DND-41 (cell line): ENCODE data around the gene MRPS2.

Source experiments
- ATAC-seq: fragments of 200-7000 bp; cut with Tn5 transposase; 3 replicates; pipeline ENCODE4 v1.9.1; 2021; ENCODE audit warnings: low read depth; ENCODE audit not compliant: insufficient read depth
- DNase-seq: peaks from one replicate; pipeline ENCODE4 v3.0.0-alpha.2; 2020
- H2AFZ ChIP-seq: 2 replicates; pipeline ENCODE4 v1.6.0; 2012; ENCODE audit warnings: low read depth, low read length
- H3K27ac ChIP-seq: 2 replicates; pipeline ENCODE4 v1.5.1; 2012; ENCODE audit warnings: low read length, inconsistent platforms
- H3K27me3 ChIP-seq: fragments of 200-600 bp; sonication (generic); 2 replicates; pipeline ENCODE4 v1.6.0; 2012; ENCODE audit warnings: low read length, mild to moderate bottlenecking, inconsistent platforms; ENCODE audit not compliant: insufficient read depth, poor library complexity
- H3K36me3 ChIP-seq: 2 replicates; pipeline ENCODE4 v1.5.1; 2012; ENCODE audit warnings: low read length, inconsistent platforms; ENCODE audit not compliant: insufficient read depth
- H3K4me1 ChIP-seq: 2 replicates; pipeline ENCODE4 v1.5.1; 2012; ENCODE audit warnings: mild to moderate bottlenecking, low read length; ENCODE audit not compliant: insufficient read depth
- H3K4me2 ChIP-seq: 2 replicates; pipeline ENCODE4 v1.6.0; 2012; ENCODE audit warnings: mild to moderate bottlenecking, moderate library complexity, low read length, inconsistent platforms; ENCODE audit not compliant: insufficient read depth
- H3K4me3 ChIP-seq, 2 experiments: fragments of 200-600 bp in 1 of 2; shearing (Covaris generic) in 1 of 2; 2 replicates each; pipeline ENCODE4 v1.5.1; 2012 to 2016; ENCODE audit warnings: inconsistent platforms in 2 of 2, low read length in 2 of 2, mild to moderate bottlenecking in 2 of 2, low read depth in 1 of 2, moderate library complexity in 1 of 2
- H3K79me2 ChIP-seq: 2 replicates; pipeline ENCODE4 v1.6.0; 2012; ENCODE audit warnings: low read length, inconsistent platforms; ENCODE audit not compliant: insufficient read depth
- H3K9ac ChIP-seq: 2 replicates; pipeline ENCODE4 v1.6.0; 2012; ENCODE audit warnings: low read depth, mild to moderate bottlenecking, inconsistent platforms, low read length, moderate library complexity
- H3K9me3 ChIP-seq: 2 replicates; pipeline ENCODE4 v1.5.1; 2012; ENCODE audit warnings: low read length, moderate library complexity, mild to moderate bottlenecking, inconsistent platforms; ENCODE audit not compliant: insufficient read depth, severe bottlenecking
- H4K20me1 ChIP-seq: 2 replicates; pipeline ENCODE4 v1.6.0; 2012; ENCODE audit warnings: low read length; ENCODE audit not compliant: insufficient read depth
- CTCF ChIP-seq: IDR thresholded peaks from 2 replicates; pipeline ENCODE4 v1.5.1; 2012; ENCODE audit warnings: borderline replicate concordance, low read length, moderate library complexity, mild to moderate bottlenecking; ENCODE audit not compliant: poor library complexity, severe bottlenecking; ENCODE audit errors: extremely low read depth
- EZH2 ChIP-seq: IDR thresholded peaks from 3 replicates; pipeline ENCODE4 v1.6.1; 2012; ENCODE audit warnings: borderline replicate concordance, low read depth, mild to moderate bottlenecking, moderate library complexity, low read length, inconsistent platforms; ENCODE audit not compliant: severe bottlenecking

Gene MRPS2

GRCh38 chr9:135485832-135486231 lies 14.7 kb upstream of the MRPS2 start:
- no peak overlapping the region for H2AFZ ChIP-seq
- H3K4me2 ChIP-seq: no peak overlapping the region
- H4K20me1 ChIP-seq: no peaks in the 10 kb centered on the region
- ATAC-seq (no peak), DNase-seq (no peak)
- no peaks in the 10 kb centered on the region for H3K9me3 ChIP-seq
- H3K27me3 ChIP-seq: no peaks in the 10 kb centered on the region
- no peak for TF ChIP-seq CTCF
- no peak overlapping the region for H3K9ac ChIP-seq
- H3K36me3 ChIP-seq: no peaks in the 10 kb centered on the region
- H3K4me1 ChIP-seq: no peaks in the 10 kb centered on the region
- H3K79me2 ChIP-seq: no peaks in the 10 kb centered on the region
- H3K4me3 ChIP-seq: no peak overlapping the region
- H3K27ac ChIP-seq: no peak overlapping the region

GRCh38 chr9:135486267-135487065 lies 14.0 kb upstream of the MRPS2 start:
- no peaks in the 10 kb centered on the region for H3K9me3 ChIP-seq
- no peaks in the 10 kb centered on the region for H3K4me1 ChIP-seq
- no peak overlapping the region for H2AFZ ChIP-seq
- ATAC-seq (no peak), DNase-seq (no peak)
- H3K9ac ChIP-seq: no peak overlapping the region
- H3K36me3 ChIP-seq: no peaks in the 10 kb centered on the region
- H3K27ac ChIP-seq: no peak overlapping the region
- no peaks in the 10 kb centered on the region for H3K27me3 ChIP-seq
- TF ChIP-seq EZH2 (no peak), CTCF (no peak)
- H3K79me2 ChIP-seq: no peaks in the 10 kb centered on the region
- no peak overlapping the region for H3K4me2 ChIP-seq
- H4K20me1 ChIP-seq: no peaks in the 10 kb centered on the region
- H3K4me3 ChIP-seq: no peak overlapping the region

- no peaks in the 10 kb centered on the region for H3K4me1 ChIP-seq
- H3K27me3 ChIP-seq: no peaks in the 10 kb centered on the region
- no peak for ATAC-seq
- H3K9me3 ChIP-seq: no peaks in the 10 kb centered on the region
- H4K20me1 ChIP-seq: no peaks in the 10 kb centered on the region
- no peaks in the 10 kb centered on the region for H3K79me2 ChIP-seq
- H2AFZ ChIP-seq: no peak overlapping the region
- no peak overlapping the region for H3K4me3 ChIP-seq
- no peak for DNase-seq
- TF ChIP-seq EZH2 (no peak), CTCF (no peak)
- H3K36me3 ChIP-seq: no peaks in the 10 kb centered on the region
- no peak overlapping the region for H3K9ac ChIP-seq
- H3K27ac ChIP-seq: no peak overlapping the region
- H3K4me2 ChIP-seq: no peak overlapping the region
Observed at GRCh38 chr9:135487281-135488012, 13.0 kb upstream of the MRPS2 start.

GRCh38 chr9:135488013-135488330 lies 12.5 kb upstream of the MRPS2 start:
- TF ChIP-seq CTCF: no peak
- no peak for TF ChIP-seq EZH2
- H4K20me1 ChIP-seq: no peaks in the 10 kb centered on the region
- no peak overlapping the region for H3K9ac ChIP-seq

More at GRCh38 chr9:135488013-135488330, 12.5 kb upstream of the MRPS2 start:
- H3K9me3 ChIP-seq: no peaks in the 10 kb centered on the region
- H3K27ac ChIP-seq: no peak overlapping the region
- H3K4me2 ChIP-seq: no peak overlapping the region
- H3K4me3 ChIP-seq: no peak overlapping the region
- no peaks in the 10 kb centered on the region for H3K36me3 ChIP-seq
- H3K79me2 ChIP-seq: no peaks in the 10 kb centered on the region
- DNase-seq (no peak), ATAC-seq (no peak)
- no peaks in the 10 kb centered on the region for H3K4me1 ChIP-seq
- H3K27me3 ChIP-seq: no peaks in the 10 kb centered on the region
- H2AFZ ChIP-seq: no peak overlapping the region
